Measurements from ENCODE around the gene CAPG. TPM values are rescaled to one million over a fixed set of nuclear protein-coding genes. Genes with fewer than 3 reads are reported as not detected.
"Not testable (repeated sequence)": the region's sequence is repeated elsewhere in the genome, so short reads cannot be mapped to it uniquely, and the experiment has no call there.

CAPG gene
- 100 to 1,000 TPM in 2 of 3 donors, 10 to 100 TPM in 1; 94.7 to 131 (median 105) TPM for polyA plus RNA-seq (ENCODE audit: insufficient read length in 3 of 3)

GRCh38 chr2:85409845-85410583 lies at the start of gene CAPG:
CAPG (minus strand) TSS chr2:85410366; CDS start chr2:85402145, 8,221 bp downstream.
- DNase-seq (ENCODE audit: low read depth in 3 of 3, low spot score in 2 of 3) = no peak

GRCh38 chr2:85459771-85460170 lies 49.6 kb upstream of the CAPG start:
- DNase-seq (ENCODE audit: low read depth in 3 of 3, low spot score in 2 of 3) = no peak

GRCh38 chr2:85458601-85459563 lies 48.7 kb upstream of the CAPG start:
- no peak for DNase-seq (ENCODE audit: low read depth in 3 of 3, low spot score in 2 of 3)

GRCh38 chr2:85457877-85458316 lies 47.7 kb upstream of the CAPG start:
- no peak for DNase-seq (ENCODE audit: low read depth in 3 of 3, low spot score in 2 of 3)

GRCh38 chr2:85457043-85457442 lies 46.9 kb upstream of the CAPG start:
- no peak for DNase-seq (ENCODE audit: low read depth in 3 of 3, low spot score in 2 of 3)

- no peak for DNase-seq (ENCODE audit: low read depth in 3 of 3, low spot score in 2 of 3)
Observed at GRCh38 chr2:85455552-85456090, 45.5 kb upstream of the CAPG start.

GRCh38 chr2:85453571-85453970 lies 43.4 kb upstream of the CAPG start:
- DNase-seq (ENCODE audit: low read depth in 3 of 3, low spot score in 2 of 3) = no peak

GRCh38 chr2:85452237-85452636 lies 42.1 kb upstream of the CAPG start:
- DNase-seq (ENCODE audit: low read depth in 3 of 3, low spot score in 2 of 3) = no peak

- DNase-seq (ENCODE audit: low read depth in 3 of 3, low spot score in 2 of 3) = no peak
Observed at GRCh38 chr2:85449214-85449588, 39.0 kb upstream of the CAPG start.

GRCh38 chr2:85448461-85449213 lies 38.5 kb upstream of the CAPG start:
- DNase-seq (ENCODE audit: low read depth in 3 of 3, low spot score in 2 of 3) = no peak

GRCh38 chr2:85447222-85447585 lies 37.0 kb upstream of the CAPG start:
- no peak for DNase-seq (ENCODE audit: low read depth in 3 of 3, low spot score in 2 of 3)

GRCh38 chr2:85446296-85447221 lies 36.4 kb upstream of the CAPG start:
- no peak for DNase-seq (ENCODE audit: low read depth in 3 of 3, low spot score in 2 of 3)

- DNase-seq (ENCODE audit: low read depth in 3 of 3, low spot score in 2 of 3) = no peak
Observed at GRCh38 chr2:85445316-85446295, 35.4 kb upstream of the CAPG start.

- no peak for DNase-seq (ENCODE audit: low read depth in 3 of 3, low spot score in 2 of 3)
Observed at GRCh38 chr2:85444629-85445172, 34.5 kb upstream of the CAPG start.

- DNase-seq (ENCODE audit: low read depth in 3 of 3, low spot score in 2 of 3) = no peak
Observed at GRCh38 chr2:85441864-85442263, 31.7 kb upstream of the CAPG start.

GRCh38 chr2:85440729-85441128 lies 30.6 kb upstream of the CAPG start:
- DNase-seq (ENCODE audit: low read depth in 3 of 3, low spot score in 2 of 3) = no peak

- DNase-seq (ENCODE audit: low read depth in 3 of 3, low spot score in 2 of 3) = no peak
Observed at GRCh38 chr2:85439986-85440385, 29.8 kb upstream of the CAPG start.

GRCh38 chr2:85439569-85439968 lies 29.4 kb upstream of the CAPG start:
- DNase-seq (ENCODE audit: low read depth in 3 of 3, low spot score in 2 of 3) = not testable (repeated sequence)

All from right renal cortex interstitium (tissue), 3 donors.